CD8-positive, alpha-beta memory T cell (primary cell): ENCODE data around the gene PLN. TPM values are rescaled to one million over a fixed set of nuclear protein-coding genes. Genes with fewer than 3 reads are reported as not detected.

Source experiments
- CTCF ChIA-PET: fragments of 350-600 bp; sonication (Branson Sonifier 250); formaldehyde crosslinking; loops from one replicate; lab custom pipeline; 2021; ENCODE audit warnings: antibody characterized with exemption; lab: Charles Lee
- POLR2A ChIA-PET: fragments of 350-600 bp; sonication (Branson Sonifier 250); formaldehyde crosslinking; loops from one replicate; lab custom pipeline; 2021; ENCODE audit warnings: antibody characterized with exemption; lab: Charles Lee
- DNase-seq, 5 donors: peaks; one replicate each; pipeline versions ENCODE4 v3.0.0 to v3.0.0-alpha.2; 2020 to 2022; ENCODE audit warnings: mixed read lengths in 1 of 5
- H3K27ac ChIP-seq: one replicate; pipeline ENCODE4 v1.7.0; 2013; ENCODE audit warnings: low read depth, mild to moderate bottlenecking, low read length, moderate library complexity
- H3K27me3 ChIP-seq: 2 replicates; pipeline ENCODE4 v1.7.0; 2013; ENCODE audit warnings: low read length, mild to moderate bottlenecking; ENCODE audit not compliant: insufficient read depth, poor library complexity, severe bottlenecking
- H3K36me3 ChIP-seq: 2 replicates; pipeline ENCODE4 v1.7.0; 2013; ENCODE audit warnings: mild to moderate bottlenecking, low read length, moderate library complexity; ENCODE audit not compliant: insufficient read depth
- H3K4me1 ChIP-seq: 2 replicates; pipeline ENCODE4 v1.7.0; 2013; ENCODE audit warnings: mild to moderate bottlenecking, low read length, moderate library complexity; ENCODE audit not compliant: insufficient read depth
- H3K4me3 ChIP-seq: 2 replicates; pipeline ENCODE4 v1.7.0; 2013; ENCODE audit warnings: mild to moderate bottlenecking, low read length
- H3K9me3 ChIP-seq: 2 replicates; pipeline ENCODE4 v1.7.0; 2013; ENCODE audit warnings: mild to moderate bottlenecking, low read length
- H3K27ac Mint-ChIP-seq, 8 donors: one replicate each; pipeline ENCODE4 v1.8.0; 2020 to 2021; ENCODE audit warnings: mixed read lengths in 8 of 8, mild to moderate bottlenecking in 6 of 8, inconsistent platforms in 3 of 8, moderate library complexity in 3 of 8
- H3K27me3 Mint-ChIP-seq, 2 donors: one replicate each; pipeline ENCODE4 v1.8.0; 2020 to 2021; ENCODE audit warnings: mixed read lengths in 2 of 2, mild to moderate bottlenecking in 1 of 2, moderate library complexity in 1 of 2
- H3K36me3 Mint-ChIP-seq, 3 donors: one replicate each; pipeline ENCODE4 v1.8.0; 2020 to 2021; ENCODE audit warnings: mixed read lengths in 3 of 3, inconsistent platforms in 1 of 3, mild to moderate bottlenecking in 1 of 3
- H3K4me1 Mint-ChIP-seq, 3 donors: one replicate each; pipeline ENCODE4 v1.8.0; 2020 to 2021; ENCODE audit warnings: mixed read lengths in 3 of 3, inconsistent platforms in 1 of 3, mild to moderate bottlenecking in 1 of 3
- H3K4me3 Mint-ChIP-seq, 7 donors: one replicate each; pipeline ENCODE4 v1.8.0; 2020 to 2021; ENCODE audit warnings: mixed read lengths in 7 of 7, mild to moderate bottlenecking in 6 of 7, moderate library complexity in 4 of 7, inconsistent platforms in 2 of 7
- H3K9me3 Mint-ChIP-seq, 5 donors: one replicate each; pipeline ENCODE4 v1.8.0; 2020 to 2022; ENCODE audit warnings: mixed read lengths in 5 of 5, mild to moderate bottlenecking in 3 of 5, moderate library complexity in 2 of 5, inconsistent platforms in 1 of 5
- polyA plus RNA-seq: library from polyadenylated mRNA; unstranded; fragments of 300-500 nt; fragmentation: Illumina TruSeq; gene quantifications from one replicate; pipeline ENCODE4 v1.2.3, GENCODE V29; 2021
- total RNA-seq, 2 experiments: library from RNA; stranded (reverse); gene quantifications; one replicate each; pipeline ENCODE4 v1.2.3, GENCODE V29; 2021

PLN gene
- total and polyA plus RNA-seq, 3 experiments from 2014 or later, result 0.49 TPM; not detected in 2

- Mint-ChIP-seq H3K27ac (peak overlapping the region in 1 of 8 donors; percentile 15), H3K9me3 (peaks cover 8 to 14% (median 12%) of the 10 kb centered on the region in 5 donors), H3K27me3 (no peaks in the 10 kb centered on the region), H3K4me1 (peaks cover 22 to 46% (median 45%) of the 10 kb centered on the region in 3 donors), H3K4me3 (no peak overlapping the region), H3K36me3 (peaks cover 8 to 28% (median 11%) of the 10 kb centered on the region in 3 donors)
- DNase-seq, result no peak
- H3K36me3 ChIP-seq, result peaks cover under 1% of the 10 kb centered on the region
- ChIA-PET POLR2A (no interaction called here), CTCF (no interaction called here)
- peaks cover 7% of the 10 kb centered on the region for H3K9me3 ChIP-seq
- H3K27ac ChIP-seq, result no peak overlapping the region
- H3K4me1 ChIP-seq, result peaks cover 5% of the 10 kb centered on the region
- no peaks in the 10 kb centered on the region for H3K27me3 ChIP-seq
- no peak overlapping the region for H3K4me3 ChIP-seq
These were observed 21.4 kb downstream of the PLN start for GRCh38 chr6:118569498-118569897.

- H3K27me3 Mint-ChIP-seq, result peaks cover 0 to 3% of the 10 kb centered on the region in 2 donors
- Histone ChIP-seq H3K4me1 (no peaks in the 10 kb centered on the region), H3K27ac (no peak overlapping the region), H3K4me3 (no peak overlapping the region), H3K36me3 (peaks cover 5% of the 10 kb centered on the region), H3K9me3 (peaks cover 13% of the 10 kb centered on the region), H3K27me3 (no peaks in the 10 kb centered on the region)
- H3K36me3 Mint-ChIP-seq, result peaks cover 16 to 30% (median 28%) of the 10 kb centered on the region in 3 donors
- peaks cover 12 to 29% (median 27%) of the 10 kb centered on the region in 5 donors for H3K9me3 Mint-ChIP-seq
- peak overlapping the region in 4 of 8 donors; percentile 4 to 75 (median 33) for H3K27ac Mint-ChIP-seq
- ChIA-PET CTCF (interaction anchor here (0.9 kb wide), 1 partner anchor 155 kb away, joined by 3 read pairs; no protein-coding TSS in a partner anchor), POLR2A (no interaction called here)
- H3K4me3 Mint-ChIP-seq, result no peak overlapping the region
- H3K4me1 Mint-ChIP-seq, result peaks cover 11 to 34% (median 31%) of the 10 kb centered on the region in 3 donors
- no peak for DNase-seq
These were observed 23.0 kb downstream of the PLN start for GRCh38 chr6:118571121-118571520.

GRCh38 chr6:118574051-118574865 is 26.2 kb downstream of the PLN start:
- Mint-ChIP-seq H3K4me3 (no peak overlapping the region), H3K36me3 (peaks cover 29 to 56% (median 56%) of the 10 kb centered on the region in 3 donors), H3K27ac (peak overlapping the region in 6 of 8 donors; percentile 12 to 88 (median 24)), H3K27me3 (peaks cover 0 to 4% of the 10 kb centered on the region in 2 donors), H3K4me1 (peaks cover 6 to 19% (median 15%) of the 10 kb centered on the region in 3 donors), H3K9me3 (peaks cover 29 to 57% (median 48%) of the 10 kb centered on the region in 5 donors)
- peaks cover 21% of the 10 kb centered on the region for H3K9me3 ChIP-seq
- no peak overlapping the region for H3K4me3 ChIP-seq
- ChIA-PET POLR2A (interaction anchor here (0.6 kb wide), 1 partner anchor 957 kb away, joined by 3 read pairs; no protein-coding TSS in a partner anchor), CTCF (interaction anchor here (1.1 kb wide), 1 partner anchor 288 kb away, joined by 3 read pairs; no protein-coding TSS in a partner anchor)
- no peaks in the 10 kb centered on the region for H3K27me3 ChIP-seq
- no peak for DNase-seq
- H3K4me1 ChIP-seq, result no peaks in the 10 kb centered on the region
- H3K36me3 ChIP-seq, result peaks cover 5% of the 10 kb centered on the region
- H3K27ac ChIP-seq, result no peak overlapping the region

- H3K4me3 ChIP-seq, result no peak overlapping the region
- Mint-ChIP-seq H3K4me3 (no peak overlapping the region), H3K27me3 (peaks cover 0 to 6% of the 10 kb centered on the region in 2 donors), H3K4me1 (peaks cover 6 to 16% (median 8%) of the 10 kb centered on the region in 3 donors), H3K36me3 (peaks cover 44 to 73% (median 66%) of the 10 kb centered on the region in 3 donors), H3K9me3 (peaks cover 37 to 73% (median 59%) of the 10 kb centered on the region in 5 donors), H3K27ac (peak overlapping the region in 1 of 8 donors; percentile 78)
- no peaks in the 10 kb centered on the region for H3K27me3 ChIP-seq
- no peaks in the 10 kb centered on the region for H3K4me1 ChIP-seq
- peaks cover 5% of the 10 kb centered on the region for H3K36me3 ChIP-seq
- POLR2A ChIA-PET, result no interaction called here
- peaks cover 21% of the 10 kb centered on the region for H3K9me3 ChIP-seq
- no peak for DNase-seq
- CTCF ChIA-PET, result interaction anchor here (2.1 kb wide), 1 partner anchor 24 kb away, joined by 7 read pairs; no protein-coding TSS in a partner anchor
- H3K27ac ChIP-seq, result no peak overlapping the region
These were observed 29.9 kb downstream of the PLN start for GRCh38 chr6:118577972-118578371.

GRCh38 chr6:118578617-118579016 is 30.5 kb downstream of the PLN start:
- no peak for DNase-seq
- Mint-ChIP-seq H3K4me3 (no peak overlapping the region), H3K27me3 (peaks cover 0 to 6% of the 10 kb centered on the region in 2 donors), H3K36me3 (peaks cover 44 to 72% (median 66%) of the 10 kb centered on the region in 3 donors), H3K4me1 (peaks cover 6 to 16% (median 8%) of the 10 kb centered on the region in 3 donors), H3K27ac (peak overlapping the region in 1 of 8 donors; percentile 78), H3K9me3 (peaks cover 33 to 69% (median 55%) of the 10 kb centered on the region in 5 donors)
- no peaks in the 10 kb centered on the region for H3K27me3 ChIP-seq
- H3K36me3 ChIP-seq, result peaks cover 5% of the 10 kb centered on the region
- no peak overlapping the region for H3K4me3 ChIP-seq
- no peaks in the 10 kb centered on the region for H3K4me1 ChIP-seq
- peaks cover 21% of the 10 kb centered on the region for H3K9me3 ChIP-seq
- POLR2A ChIA-PET, result no interaction called here
- CTCF ChIA-PET, result interaction anchor here (1.4 to 2.1 kb wide), 3 partner anchors 13 to 73 kb away, joined by 3 to 7 read pairs (median 4); partner anchors contain the start of gene CEP85L
- no peak overlapping the region for H3K27ac ChIP-seq

GRCh38 chr6:118579786-118580185 is 31.7 kb downstream of the PLN start:
- H3K27ac Mint-ChIP-seq, result peak overlapping the region in 1 of 8 donors; percentile 45
- Histone ChIP-seq H3K9me3 (peaks cover 11% of the 10 kb centered on the region), H3K27ac (no peak overlapping the region), H3K36me3 (peaks cover 2% of the 10 kb centered on the region), H3K4me1 (no peaks in the 10 kb centered on the region), H3K4me3 (no peak overlapping the region), H3K27me3 (no peaks in the 10 kb centered on the region)
- peaks cover 6 to 16% (median 8%) of the 10 kb centered on the region in 3 donors for H3K4me1 Mint-ChIP-seq
- no peak for DNase-seq
- no peak overlapping the region for H3K4me3 Mint-ChIP-seq
- POLR2A ChIA-PET, result no interaction called here
- H3K9me3 Mint-ChIP-seq, result peaks cover 23 to 59% (median 44%) of the 10 kb centered on the region in 5 donors
- H3K27me3 Mint-ChIP-seq, result peaks cover 0 to 4% of the 10 kb centered on the region in 2 donors
- peaks cover 39 to 63% (median 56%) of the 10 kb centered on the region in 3 donors for H3K36me3 Mint-ChIP-seq
- CTCF ChIA-PET, result interaction anchor here (0.8 to 2.1 kb wide), 11 partner anchors 14 to 602 kb away, joined by 3 to 7 read pairs (median 4); partner anchors contain the start of gene CEP85L

- Mint-ChIP-seq H3K4me3 (no peak overlapping the region), H3K27ac (peak overlapping the region; percentile 4 to 91 (median 80)), H3K36me3 (peaks cover 32 to 58% (median 45%) of the 10 kb centered on the region in 3 donors), H3K9me3 (peaks cover 17 to 48% (median 36%) of the 10 kb centered on the region in 5 donors), H3K4me1 (peaks cover 6 to 25% (median 12%) of the 10 kb centered on the region in 3 donors), H3K27me3 (peaks cover 0 to 3% of the 10 kb centered on the region in 2 donors)
- POLR2A ChIA-PET, result no interaction called here
- Histone ChIP-seq H3K4me1 (no peaks in the 10 kb centered on the region), H3K4me3 (no peak overlapping the region), H3K36me3 (no peaks in the 10 kb centered on the region), H3K27ac (no peak overlapping the region), H3K27me3 (no peaks in the 10 kb centered on the region), H3K9me3 (peaks cover 8% of the 10 kb centered on the region)
- CTCF ChIA-PET, result interaction anchor here (0.8 to 1.6 kb wide), 8 partner anchors 15 to 603 kb away, joined by 3 to 6 read pairs (median 4); no protein-coding TSS in a partner anchor
- DNase-seq, result peak in 3 of 5 donors; percentile 21 to 38 (median 29)
These were observed 32.7 kb downstream of the PLN start for GRCh38 chr6:118580585-118581419.
